ENCODE data around the gene PCDHB10. TPM values are rescaled to one million over a fixed set of nuclear protein-coding genes. Genes with fewer than 3 reads are reported as not detected.
"Not testable (repeated sequence)": the region's sequence is repeated elsewhere in the genome, so short reads cannot be mapped to it uniquely, and the experiment has no call there.

The PCDHB10 gene
- total RNA-seq, 1 experiment from 2014 or later: 1.2 TPM

- Mint-ChIP-seq H3K4me3 (ENCODE audit: unreplicated experiment) (peak within 1 kb of the TSS; percentile 84), H3K27me3 (ENCODE audit: insufficient read depth, unreplicated experiment) (no peaks in the 10 kb centered on the region), H3K4me1 (ENCODE audit: insufficient read depth, unreplicated experiment) (no peaks in the 10 kb centered on the region), H3K36me3 (ENCODE audit: insufficient read depth, unreplicated experiment) (peaks cover 20% of the 10 kb centered on the region), H3K27ac (ENCODE audit: low read depth, unreplicated experiment) (peak within 1 kb of the TSS; percentile 60), H3K9me3 (ENCODE audit: unreplicated experiment) (peaks cover 23% of the 10 kb centered on the region)
- TF ChIP-seq, protein P1, sequence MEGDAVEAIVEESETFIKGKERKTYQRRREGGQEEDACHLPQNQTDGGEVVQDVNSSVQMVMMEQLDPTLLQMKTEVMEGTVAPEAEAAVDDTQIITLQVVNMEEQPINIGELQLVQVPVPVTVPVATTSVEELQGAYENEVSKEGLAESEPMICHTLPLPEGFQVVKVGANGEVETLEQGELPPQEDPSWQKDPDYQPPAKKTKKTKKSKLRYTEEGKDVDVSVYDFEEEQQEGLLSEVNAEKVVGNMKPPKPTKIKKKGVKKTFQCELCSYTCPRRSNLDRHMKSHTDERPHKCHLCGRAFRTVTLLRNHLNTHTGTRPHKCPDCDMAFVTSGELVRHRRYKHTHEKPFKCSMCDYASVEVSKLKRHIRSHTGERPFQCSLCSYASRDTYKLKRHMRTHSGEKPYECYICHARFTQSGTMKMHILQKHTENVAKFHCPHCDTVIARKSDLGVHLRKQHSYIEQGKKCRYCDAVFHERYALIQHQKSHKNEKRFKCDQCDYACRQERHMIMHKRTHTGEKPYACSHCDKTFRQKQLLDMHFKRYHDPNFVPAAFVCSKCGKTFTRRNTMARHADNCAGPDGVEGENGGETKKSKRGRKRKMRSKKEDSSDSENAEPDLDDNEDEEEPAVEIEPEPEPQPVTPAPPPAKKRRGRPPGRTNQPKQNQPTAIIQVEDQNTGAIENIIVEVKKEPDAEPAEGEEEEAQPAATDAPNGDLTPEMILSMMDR (IDR thresholded peaks at IDR 0.05; ENCODE audit: unreplicated experiment): peak; percentile 69
- ChIA-PET CTCF (interaction anchor here (0.5 to 4.0 kb wide), 69 partner anchors 9 to 699 kb away, joined by 3 to 118 read pairs (median 5); partner anchors contain the start of genes DIAPH1, PCDHA4, PCDHB10 and PCDHB11), POLR2A (interaction anchor here (0.5 to 3.5 kb wide), 19 partner anchors 11 to 558 kb away, joined by 3 to 91 read pairs (median 6); partner anchors contain the start of genes DIAPH1, PCDHB10, PCDHGB5 and TAF7)
- peak; percentile 79 for DNase-seq (ENCODE audit: unreplicated experiment)
- TSS peak; percentile 72 for BruUV-seq (replicated peaks)
- intact Hi-C loops (cut with micrococcal nuclease): loop anchor here (1.0 to 10.0 kb wide), 5 partner anchors 139 to 338 kb away; partner anchors contain the start of genes PCDHGA10, PCDHGB7 and PCDHGC3
Measured at GRCh38 chr5:141223112-141223783, 31.1 kb downstream of the PCDHB10 start, which contains the start of gene PCDHB14. TSS of gene PCDHB14 (plus strand) at chr5:141223343. CDS start at chr5:141223506, 163 bp downstream.

DNA sequence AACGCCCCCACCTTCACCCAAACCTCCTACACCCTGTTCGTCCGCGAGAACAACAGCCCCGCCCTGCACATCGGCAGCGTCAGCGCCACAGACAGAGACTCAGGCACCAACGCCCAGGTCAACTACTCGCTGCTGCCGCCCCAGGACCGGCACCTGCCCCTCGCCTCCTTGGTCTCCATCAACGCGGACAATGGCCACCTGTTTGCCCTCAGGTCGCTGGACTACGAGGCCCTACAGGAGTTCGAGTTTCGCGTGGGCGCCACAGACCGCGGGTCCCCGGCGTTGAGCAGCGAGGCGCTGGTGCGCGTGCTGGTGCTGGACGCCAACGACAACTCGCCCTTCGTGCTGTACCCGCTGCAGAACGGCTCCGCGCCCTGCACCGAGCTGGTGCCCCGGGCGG lies 32.7 kb downstream of the PCDHB10 start:
- not testable (repeated sequence) for H3K27ac Mint-ChIP-seq (ENCODE audit: low read depth, unreplicated experiment); H3K4me3 Mint-ChIP-seq (ENCODE audit: unreplicated experiment); BruUV-seq (replicated peaks); H3K27me3 Mint-ChIP-seq (ENCODE audit: insufficient read depth, unreplicated experiment); DNase-seq (ENCODE audit: unreplicated experiment); H3K4me1 Mint-ChIP-seq (ENCODE audit: insufficient read depth, unreplicated experiment)
- intact Hi-C loops (cut with micrococcal nuclease): loop anchor here (10.0 kb wide), 1 partner anchor 190 kb away; the partner anchor contains the start of genes PCDHGA10 and PCDHGB7
- Mint-ChIP-seq H3K36me3 (ENCODE audit: insufficient read depth, unreplicated experiment) (peaks cover 20% of the 10 kb centered on the region), H3K9me3 (ENCODE audit: unreplicated experiment) (peaks cover 22% of the 10 kb centered on the region)
- ChIA-PET CTCF (interaction anchor here (0.6 to 3.3 kb wide), 7 partner anchors 14 to 821 kb away, joined by 3 to 66 read pairs (median 15); partner anchors contain the start of gene PCDHA4), POLR2A (interaction anchor here (2.2 to 3.5 kb wide), 3 partner anchors 334 to 343 kb away, joined by 15 to 91 read pairs (median 46); no protein-coding TSS in a partner anchor)

- CTCF ChIA-PET: interaction anchor here (0.6 to 3.6 kb wide), 4 partner anchors 92 to 338 kb away, joined by 3 to 20 read pairs (median 7); partner anchors contain the start of gene TAF7
- not testable (repeated sequence) for H3K27me3 Mint-ChIP-seq (ENCODE audit: insufficient read depth, unreplicated experiment); BruUV-seq (replicated peaks); DNase-seq (ENCODE audit: unreplicated experiment); H3K4me1 Mint-ChIP-seq (ENCODE audit: insufficient read depth, unreplicated experiment); H3K4me3 Mint-ChIP-seq (ENCODE audit: unreplicated experiment); H3K27ac Mint-ChIP-seq (ENCODE audit: low read depth, unreplicated experiment)
- POLR2A ChIA-PET: interaction anchor here (1.0 to 1.5 kb wide), 3 partner anchors 95 to 339 kb away, joined by 3 read pairs; partner anchors contain the start of gene PCDHGC3
- H3K36me3 Mint-ChIP-seq (ENCODE audit: insufficient read depth, unreplicated experiment): peaks cover 20% of the 10 kb centered on the region
- H3K9me3 Mint-ChIP-seq (ENCODE audit: unreplicated experiment): peaks cover 17% of the 10 kb centered on the region
- intact Hi-C loops (cut with micrococcal nuclease): loop anchor here (10.0 kb wide), 1 partner anchor 189 kb away; the partner anchor contains the start of genes PCDHGA10 and PCDHGB7
Measured at GRCh38 chr5:141225421-141225820, 33.3 kb downstream of the PCDHB10 start.

DNA sequence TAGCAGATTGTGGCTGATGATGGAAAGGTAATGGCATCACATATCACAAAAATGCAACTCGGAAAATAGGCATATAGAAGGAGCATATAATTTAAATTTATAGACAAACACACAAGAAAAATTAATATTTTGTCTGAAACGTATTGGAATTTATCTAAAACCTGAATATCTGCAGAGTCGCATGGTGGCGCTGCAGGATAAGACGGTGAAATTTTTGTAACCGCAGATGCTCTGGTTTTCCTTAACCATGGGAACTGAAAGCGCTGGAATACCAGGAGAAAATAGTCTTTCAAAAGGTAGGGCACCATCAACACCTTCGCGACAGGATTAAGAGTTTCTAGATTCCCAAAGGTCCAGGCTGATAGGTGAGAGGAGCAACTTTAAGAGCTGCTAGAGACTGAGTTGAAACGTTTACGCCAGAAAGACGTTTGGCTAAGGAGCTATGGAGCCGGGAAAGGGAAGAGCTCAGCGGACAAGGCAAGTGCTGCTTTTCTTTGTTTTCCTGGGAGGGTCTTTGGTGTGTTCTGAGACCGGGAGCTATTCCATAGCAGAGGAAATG lies 42.0 kb downstream of the PCDHB10 start:
- DNase-seq (ENCODE audit: unreplicated experiment): no peak
- H3K4me1 Mint-ChIP-seq (ENCODE audit: insufficient read depth, unreplicated experiment): no peaks in the 10 kb centered on the region
- intact Hi-C loops (cut with micrococcal nuclease): no loop called here
- no peaks in the 10 kb centered on the region for H3K27me3 Mint-ChIP-seq (ENCODE audit: insufficient read depth, unreplicated experiment)
- H3K4me3 Mint-ChIP-seq (ENCODE audit: unreplicated experiment): no peak overlapping the region
- H3K27ac Mint-ChIP-seq (ENCODE audit: low read depth, unreplicated experiment): no peak overlapping the region
- TF ChIP-seq, protein P1 (IDR thresholded peaks at IDR 0.05; ENCODE audit: unreplicated experiment): no peak
- BruUV-seq (replicated peaks): no TSS peak
- peaks cover 17% of the 10 kb centered on the region for H3K36me3 Mint-ChIP-seq (ENCODE audit: insufficient read depth, unreplicated experiment)
- peaks cover 23% of the 10 kb centered on the region for H3K9me3 Mint-ChIP-seq (ENCODE audit: unreplicated experiment)
- CTCF ChIA-PET: interaction anchor here (0.8 to 3.1 kb wide), 4 partner anchors 11 to 324 kb away, joined by 3 to 17 read pairs (median 4); partner anchors contain the start of genes PCDHB10 and PCDHB14
- POLR2A ChIA-PET: interaction anchor here (2.2 kb wide), 1 partner anchor 11 kb away, joined by 6 read pairs; the partner anchor contains the start of gene PCDHB14

DNA sequence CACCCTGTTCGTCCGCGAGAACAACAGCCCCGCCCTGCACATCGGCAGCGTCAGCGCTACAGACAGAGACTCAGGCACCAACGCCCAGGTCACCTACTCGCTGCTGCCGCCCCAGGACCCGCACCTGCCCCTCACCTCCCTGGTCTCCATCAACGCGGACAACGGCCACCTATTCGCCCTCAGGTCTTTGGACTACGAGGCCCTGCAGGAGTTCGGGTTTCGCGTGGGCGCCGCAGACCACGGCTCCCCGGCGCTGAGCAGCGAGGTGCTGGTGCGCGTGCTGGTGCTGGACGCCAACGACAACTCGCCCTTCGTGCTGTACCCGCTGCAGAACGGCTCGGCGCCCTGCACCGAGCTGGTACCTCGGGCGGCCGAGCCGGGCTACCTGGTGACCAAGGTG lies 43.8 kb downstream of the PCDHB10 start:
- CTCF ChIA-PET; POLR2A ChIA-PET; H3K4me1 Mint-ChIP-seq (ENCODE audit: insufficient read depth, unreplicated experiment); H3K4me3 Mint-ChIP-seq (ENCODE audit: unreplicated experiment); H3K27ac Mint-ChIP-seq (ENCODE audit: low read depth, unreplicated experiment); BruUV-seq (replicated peaks); H3K27me3 Mint-ChIP-seq (ENCODE audit: insufficient read depth, unreplicated experiment); intact Hi-C loops (cut with micrococcal nuclease); DNase-seq (ENCODE audit: unreplicated experiment): not testable (repeated sequence)
- Mint-ChIP-seq H3K36me3 (ENCODE audit: insufficient read depth, unreplicated experiment) (peaks cover 24% of the 10 kb centered on the region), H3K9me3 (ENCODE audit: unreplicated experiment) (peaks cover 39% of the 10 kb centered on the region)

Data from MCF 10A (cell line).